GM19240 (cell line): ENCODE data around the gene BOLA2.
"Not testable (repeated sequence)": the region's sequence is repeated elsewhere in the genome, so short reads cannot be mapped to it uniquely, and the experiment has no call there.

Experiments
- DNase-seq: peaks from one replicate; pipeline ENCODE4 v3.0.0; 2011; ENCODE audit warnings: low spot score; ENCODE audit not compliant: insufficient read length

The BOLA2 gene

GRCh38 chr16:29454269-29454668, at the start of gene BOLA2, which contains the start of gene SLX1B:
Gene BOLA2 (minus strand): TSS chr16:29454351. CDS start chr16:29454253, 98 bp downstream.
Gene SLX1B (plus strand): TSS chr16:29454533.
- not testable (repeated sequence) for DNase-seq

DNA sequence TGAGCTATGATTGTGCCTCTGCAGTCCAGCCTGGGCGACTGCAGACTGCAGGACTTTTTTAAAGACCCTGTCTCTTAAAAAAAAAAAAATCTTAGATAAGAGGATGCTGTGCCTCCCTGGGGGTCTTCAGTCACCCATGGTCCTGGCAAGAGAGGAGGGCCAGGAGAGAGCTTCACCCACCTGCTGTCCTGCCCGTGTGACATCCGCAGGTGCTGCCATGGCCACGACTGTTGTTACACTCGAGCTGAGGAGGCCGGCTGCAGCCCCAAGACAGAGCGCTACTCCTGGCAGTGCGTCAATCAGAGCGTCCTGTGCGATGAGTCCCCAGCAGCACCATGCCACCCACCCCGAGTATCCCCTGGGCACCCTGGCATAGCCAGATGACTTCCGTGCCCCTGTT, 28.1 kb upstream of the BOLA2 start:
- not testable (repeated sequence) for DNase-seq

GRCh38 chr16:29472065-29472464, 17.9 kb upstream of the BOLA2 start:
- DNase-seq: not testable (repeated sequence)

- DNase-seq: not testable (repeated sequence)
Observed at GRCh38 chr16:29469660-29470059, 15.5 kb upstream of the BOLA2 start.

DNA sequence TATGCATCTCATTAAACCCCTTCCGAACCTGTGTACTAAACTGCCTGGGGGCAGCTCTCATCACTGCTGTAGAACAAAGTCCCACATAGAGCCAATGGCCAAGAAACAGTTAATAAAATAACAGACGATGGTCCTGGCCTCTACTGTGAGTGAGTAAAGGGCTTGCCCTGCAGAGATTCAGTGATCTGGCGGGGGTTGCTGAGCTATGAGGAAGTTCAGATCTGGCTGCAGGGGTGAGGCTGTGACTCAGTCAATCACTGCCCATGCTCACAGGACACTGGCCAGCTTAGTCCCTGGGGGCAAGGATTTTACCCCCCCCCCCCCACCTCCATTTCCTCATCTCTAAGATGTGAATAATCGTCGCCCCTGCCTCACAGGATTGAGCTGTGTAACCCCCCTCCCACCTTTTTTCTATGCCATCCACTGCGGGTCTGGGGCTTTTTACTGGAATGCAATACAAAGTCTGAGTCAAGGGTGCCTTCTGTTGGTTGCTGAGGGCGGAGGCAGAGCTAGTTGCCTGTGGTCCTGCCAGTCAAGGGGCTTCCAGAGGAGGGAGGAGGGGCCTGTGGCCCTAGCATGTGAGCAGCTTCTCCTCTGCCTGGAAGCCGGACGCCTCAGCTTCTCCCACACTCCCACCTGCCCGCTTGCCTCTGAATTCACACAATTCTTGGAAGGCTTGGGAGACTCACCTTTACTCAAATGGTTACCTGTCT, 13.7 kb upstream of the BOLA2 start:
- not testable (repeated sequence) for DNase-seq

GRCh38 chr16:29466904-29467303, 12.8 kb upstream of the BOLA2 start:
- DNase-seq: not testable (repeated sequence)

DNA sequence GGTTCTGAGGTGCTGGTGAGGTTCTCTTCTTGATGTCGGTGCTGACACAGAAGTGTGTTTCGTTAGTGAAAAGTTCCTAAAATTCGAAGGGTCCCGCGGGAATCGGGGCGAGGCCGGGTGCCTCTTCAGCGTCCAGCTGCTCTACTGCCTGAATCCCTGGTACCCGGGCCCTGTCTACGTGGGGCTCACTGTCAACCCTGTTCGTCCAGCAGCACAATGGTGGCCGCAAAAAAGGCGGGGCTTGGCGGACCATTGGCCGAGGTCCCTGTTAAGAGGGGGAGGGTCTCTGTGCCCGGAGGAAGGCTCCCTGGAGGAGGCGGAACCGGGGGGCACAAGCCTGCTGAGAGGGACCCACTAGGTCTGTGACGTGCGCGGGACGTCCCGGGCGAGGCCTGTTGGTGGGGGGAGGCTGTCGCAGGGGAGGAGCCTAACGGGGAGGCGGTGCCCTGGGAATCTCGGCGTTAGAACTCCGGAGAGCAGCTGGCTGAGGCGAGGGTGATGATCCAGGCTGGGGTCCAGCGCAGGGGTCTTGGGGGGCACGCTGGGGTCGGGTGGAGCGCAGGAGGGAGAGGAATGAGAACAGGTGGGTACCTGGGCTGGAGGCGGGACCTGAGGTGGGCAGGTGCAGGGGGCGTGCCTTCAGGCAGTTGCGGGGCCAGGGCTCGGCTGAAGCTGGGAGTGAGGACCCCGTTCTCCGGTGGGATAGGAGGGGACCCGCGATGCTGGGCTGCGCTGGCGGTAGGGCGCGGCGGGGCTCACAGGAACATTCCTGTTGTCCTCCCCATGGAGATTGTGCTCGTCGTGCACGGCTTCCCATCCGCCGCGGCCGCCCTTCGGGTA, 12.1 kb upstream of the BOLA2 start:
- DNase-seq: not testable (repeated sequence)

DNA sequence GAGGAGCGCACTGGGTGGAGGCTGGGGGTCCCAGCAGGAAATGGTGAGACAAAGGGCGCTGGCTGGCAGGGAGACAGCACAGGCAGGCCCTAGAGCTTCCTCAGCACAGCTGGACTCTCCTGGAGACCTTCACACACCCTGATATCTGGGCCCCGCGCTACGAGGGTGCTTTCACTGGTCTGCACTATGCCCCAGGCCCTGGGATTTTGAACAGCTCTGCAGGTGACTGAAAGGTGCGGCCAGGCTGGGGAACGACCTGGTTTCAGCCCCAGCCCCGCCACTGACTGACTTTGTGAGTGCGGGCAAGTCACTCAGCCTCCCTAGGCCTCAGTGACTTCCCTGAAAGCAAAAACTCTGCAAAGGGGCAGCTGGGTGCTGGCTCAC, 6.5 kb upstream of the BOLA2 start:
- not testable (repeated sequence) for DNase-seq

DNA sequence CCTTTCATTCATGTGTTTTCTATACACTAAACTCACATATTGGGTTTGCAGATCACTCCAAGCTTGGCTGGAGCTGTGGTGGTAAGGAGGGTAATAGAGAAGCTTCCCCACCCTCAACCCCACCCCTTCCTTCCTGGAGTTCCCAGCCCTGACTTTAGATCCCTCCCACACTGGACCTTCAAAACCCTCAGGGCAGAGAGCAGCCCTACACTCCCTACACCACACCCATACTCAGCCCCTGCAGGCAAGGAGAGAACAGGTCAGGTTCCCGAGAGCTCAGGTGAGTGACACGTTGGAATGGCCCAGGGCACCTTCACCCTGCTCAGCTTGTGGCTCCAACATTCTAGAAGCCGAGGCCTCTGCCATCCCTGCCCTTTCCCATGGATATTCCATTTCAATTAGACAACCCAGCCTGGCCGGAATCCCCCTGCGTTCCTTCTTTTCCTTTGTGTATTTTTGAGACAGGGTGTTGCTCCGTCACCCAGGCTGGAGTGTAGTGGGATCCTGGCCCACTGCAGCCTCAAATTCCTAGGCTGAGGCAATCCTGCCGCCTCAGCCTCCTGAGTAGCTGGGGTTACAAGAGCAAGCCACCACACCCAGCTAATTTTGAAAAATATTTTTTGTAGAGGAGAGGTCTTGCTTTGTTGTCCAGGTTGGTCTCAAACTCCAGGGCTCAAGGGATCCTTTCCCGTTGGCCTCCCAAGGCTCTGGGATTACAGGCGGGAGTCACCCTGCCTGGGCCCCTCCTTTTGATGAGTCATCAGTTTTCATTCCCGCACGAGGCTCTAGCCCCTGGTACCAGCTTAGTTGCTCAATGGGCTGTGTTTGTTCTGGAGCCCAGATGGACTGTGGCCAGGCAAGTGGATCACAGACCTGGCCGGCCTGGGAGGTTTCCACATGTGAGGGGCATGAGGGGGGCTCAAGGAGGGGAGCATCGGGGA, 5.8 kb upstream of the BOLA2 start, which contains the start of gene SULT1A4:
Gene SULT1A4 (plus strand): TSS at position 208 of the 941 bp plus-strand sequence. CDS start 1,473 bp downstream, outside the sequence.
- not testable (repeated sequence) for DNase-seq

GRCh38 chr16:29457660-29458059, 3.5 kb upstream of the BOLA2 start:
- DNase-seq: not testable (repeated sequence)

GRCh38 chr16:29454828-29455227, 677 bp upstream of the BOLA2 start:
- DNase-seq: not testable (repeated sequence)

DNA sequence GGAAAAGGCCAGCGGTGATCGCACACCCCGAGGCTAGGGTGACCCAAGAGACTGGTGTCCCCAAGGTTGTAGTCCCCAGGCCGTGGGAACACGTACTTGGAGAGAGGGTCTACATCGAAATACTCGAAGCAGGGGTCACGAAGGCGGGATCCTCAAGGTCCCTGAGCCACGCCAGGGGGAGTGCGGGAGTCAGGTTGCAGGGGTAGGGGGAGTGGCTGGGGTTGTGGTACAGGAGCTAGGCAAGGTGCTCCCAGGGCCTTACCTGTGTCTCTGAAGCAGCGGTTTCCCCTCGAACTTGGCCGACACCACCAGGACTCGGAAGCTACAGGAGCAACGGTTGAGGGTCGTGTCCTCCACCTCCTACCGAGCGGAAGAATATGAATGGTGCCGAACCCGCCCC, 397 bp downstream of the BOLA2 start:
- not testable (repeated sequence) for DNase-seq

DNA sequence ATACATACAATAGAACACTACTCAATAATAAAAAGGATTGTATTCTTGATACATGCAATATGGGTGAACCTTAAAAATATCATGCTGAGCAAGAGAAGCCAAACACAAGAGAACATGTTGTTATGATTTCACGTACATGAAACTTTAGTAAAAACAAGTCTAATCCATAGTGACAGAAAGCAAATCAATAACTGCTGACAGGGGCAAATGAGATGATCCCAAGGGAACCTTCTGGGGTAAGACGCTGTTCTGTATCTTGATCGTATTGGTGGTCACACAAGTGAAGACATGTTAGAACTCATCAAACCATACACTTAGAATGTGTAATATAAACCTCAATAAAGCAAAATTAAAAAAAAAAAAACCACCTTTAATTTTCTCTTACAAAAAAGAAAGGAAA, 28.8 kb downstream of the BOLA2 start:
- DNase-seq: not testable (repeated sequence)

DNA sequence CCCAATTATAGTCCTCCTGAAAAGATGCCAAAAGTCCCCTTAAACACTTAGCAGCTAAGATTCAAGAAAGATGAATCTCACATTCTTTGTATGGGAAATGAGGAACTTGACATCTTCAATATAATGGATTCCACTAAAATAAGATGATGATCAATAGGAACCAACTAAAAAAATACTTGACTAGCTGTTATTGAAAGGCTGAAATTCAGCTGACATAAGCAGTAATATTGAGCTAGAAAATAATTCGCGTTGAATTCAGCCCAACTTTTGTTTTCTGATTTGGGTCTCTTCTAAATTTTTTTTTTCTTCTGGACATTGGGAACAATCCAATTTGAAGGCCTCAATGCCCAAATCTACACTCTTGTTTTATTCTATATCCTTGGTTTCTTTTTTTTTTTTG, 30.6 kb downstream of the BOLA2 start:
- DNase-seq: not testable (repeated sequence)

DNA sequence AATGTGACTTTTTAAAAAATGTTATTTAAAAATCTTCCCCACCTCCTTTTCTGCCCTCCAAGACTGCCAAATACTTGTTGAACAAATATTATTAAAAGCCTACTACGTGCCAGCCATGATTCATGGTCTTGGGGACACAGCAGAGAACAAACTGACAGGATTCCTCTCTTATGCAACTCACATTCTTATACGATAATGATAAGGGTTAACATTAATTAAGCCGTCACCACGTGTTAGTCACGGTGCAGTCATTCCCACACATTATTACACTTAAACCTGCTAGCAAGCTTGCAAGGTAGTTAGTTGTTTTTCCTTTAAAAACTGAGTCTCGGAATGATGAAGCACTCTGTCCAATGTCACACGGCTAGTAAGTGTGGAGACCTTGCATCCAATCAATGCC, 48.9 kb downstream of the BOLA2 start:
- DNase-seq: not testable (repeated sequence)
